Nephron progenitor cell (in vitro differentiated cells): Measurements from ENCODE around the gene PPP4R1.

Source experiments
- DNase-seq: peaks from one replicate; pipeline ENCODE4 v3.0.0; 2021
- H3K27ac Mint-ChIP-seq: 2 replicates; pipeline ENCODE4 v1.8.0; 2021; ENCODE audit warnings: mild to moderate bottlenecking, moderate library complexity, mixed read lengths
- H3K27me3 Mint-ChIP-seq: 2 replicates; pipeline ENCODE4 v1.8.0; 2021; ENCODE audit warnings: mild to moderate bottlenecking, low read depth, mixed read lengths; ENCODE audit not compliant: poor library complexity
- H3K36me3 Mint-ChIP-seq: 2 replicates; pipeline ENCODE4 v1.8.0; 2021; ENCODE audit warnings: low read depth, mixed read lengths
- H3K4me1 Mint-ChIP-seq: 2 replicates; pipeline ENCODE4 v1.8.0; 2021; ENCODE audit warnings: mixed read lengths
- H3K4me3 Mint-ChIP-seq: 2 replicates; pipeline ENCODE4 v1.8.0; 2021; ENCODE audit warnings: mild to moderate bottlenecking, moderate library complexity, mixed read lengths
- H3K9me3 Mint-ChIP-seq: 2 replicates; pipeline ENCODE4 v1.8.0; 2021; ENCODE audit warnings: mild to moderate bottlenecking, moderate library complexity, mixed read lengths
- TF ChIP-seq, protein P1 (sequence below): fragments of 200-600 bp; sonication (generic); IDR thresholded peaks from 2 replicates; pipeline ENCODE4 v1.5.0; 2021; ENCODE audit warnings: antibody characterized with exemption

Gene PPP4R1

DNA sequence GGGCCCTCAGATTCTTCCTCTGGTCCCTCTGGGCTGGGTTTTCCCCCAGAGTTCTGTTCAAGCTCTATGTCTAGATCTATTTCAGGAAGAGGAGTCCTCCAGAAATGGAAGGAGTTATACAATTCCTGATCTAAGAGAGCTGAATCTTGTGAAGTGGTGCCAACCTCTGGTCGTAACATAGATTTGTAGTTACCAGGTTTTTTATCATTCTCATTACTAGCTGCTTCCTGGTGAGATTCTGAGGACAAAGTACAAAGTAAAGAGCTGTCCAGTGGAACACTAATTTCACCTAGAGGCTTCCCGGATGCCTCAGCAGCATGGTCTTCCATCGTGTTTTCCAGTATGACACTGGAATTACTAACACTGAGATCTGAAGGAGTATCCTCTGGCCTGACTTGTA, 44.1 kb downstream of the PPP4R1 start:
- no peaks in the 10 kb centered on the region for H3K27me3 Mint-ChIP-seq
- no peak overlapping the region for H3K4me3 Mint-ChIP-seq
- no peaks in the 10 kb centered on the region for H3K4me1 Mint-ChIP-seq
- no peak for DNase-seq
- peaks cover 56% of the 10 kb centered on the region for H3K36me3 Mint-ChIP-seq
- no peak overlapping the region for H3K27ac Mint-ChIP-seq
- TF ChIP-seq, protein P1, sequence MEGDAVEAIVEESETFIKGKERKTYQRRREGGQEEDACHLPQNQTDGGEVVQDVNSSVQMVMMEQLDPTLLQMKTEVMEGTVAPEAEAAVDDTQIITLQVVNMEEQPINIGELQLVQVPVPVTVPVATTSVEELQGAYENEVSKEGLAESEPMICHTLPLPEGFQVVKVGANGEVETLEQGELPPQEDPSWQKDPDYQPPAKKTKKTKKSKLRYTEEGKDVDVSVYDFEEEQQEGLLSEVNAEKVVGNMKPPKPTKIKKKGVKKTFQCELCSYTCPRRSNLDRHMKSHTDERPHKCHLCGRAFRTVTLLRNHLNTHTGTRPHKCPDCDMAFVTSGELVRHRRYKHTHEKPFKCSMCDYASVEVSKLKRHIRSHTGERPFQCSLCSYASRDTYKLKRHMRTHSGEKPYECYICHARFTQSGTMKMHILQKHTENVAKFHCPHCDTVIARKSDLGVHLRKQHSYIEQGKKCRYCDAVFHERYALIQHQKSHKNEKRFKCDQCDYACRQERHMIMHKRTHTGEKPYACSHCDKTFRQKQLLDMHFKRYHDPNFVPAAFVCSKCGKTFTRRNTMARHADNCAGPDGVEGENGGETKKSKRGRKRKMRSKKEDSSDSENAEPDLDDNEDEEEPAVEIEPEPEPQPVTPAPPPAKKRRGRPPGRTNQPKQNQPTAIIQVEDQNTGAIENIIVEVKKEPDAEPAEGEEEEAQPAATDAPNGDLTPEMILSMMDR = no peak
- no peaks in the 10 kb centered on the region for H3K9me3 Mint-ChIP-seq

DNA sequence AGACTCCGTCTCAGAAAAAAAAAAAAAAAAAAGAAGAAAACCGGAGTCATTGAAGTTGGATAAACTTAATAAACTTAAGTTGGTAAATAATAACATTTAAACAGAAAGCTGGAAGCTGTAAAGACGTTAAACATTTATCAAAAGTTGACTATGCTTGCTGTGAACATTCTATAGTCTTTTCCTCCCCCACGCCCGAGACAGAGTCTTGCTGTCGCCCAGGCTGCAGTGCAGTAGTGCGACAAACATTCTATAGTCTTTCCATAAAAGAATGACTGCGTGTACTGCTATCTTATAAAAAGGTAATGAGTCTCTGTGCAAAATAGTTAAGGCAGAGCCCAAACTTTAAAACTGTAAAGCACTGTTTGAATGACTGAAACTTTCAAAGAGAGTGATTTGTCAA, 45.2 kb downstream of the PPP4R1 start:
- peaks cover 50% of the 10 kb centered on the region for H3K36me3 Mint-ChIP-seq
- H3K27me3 Mint-ChIP-seq = no peaks in the 10 kb centered on the region
- TF ChIP-seq, protein P1 = no peak
- H3K9me3 Mint-ChIP-seq = no peaks in the 10 kb centered on the region
- H3K4me1 Mint-ChIP-seq = no peaks in the 10 kb centered on the region
- no peak overlapping the region for H3K27ac Mint-ChIP-seq
- no peak for DNase-seq
- H3K4me3 Mint-ChIP-seq = no peak overlapping the region

DNA sequence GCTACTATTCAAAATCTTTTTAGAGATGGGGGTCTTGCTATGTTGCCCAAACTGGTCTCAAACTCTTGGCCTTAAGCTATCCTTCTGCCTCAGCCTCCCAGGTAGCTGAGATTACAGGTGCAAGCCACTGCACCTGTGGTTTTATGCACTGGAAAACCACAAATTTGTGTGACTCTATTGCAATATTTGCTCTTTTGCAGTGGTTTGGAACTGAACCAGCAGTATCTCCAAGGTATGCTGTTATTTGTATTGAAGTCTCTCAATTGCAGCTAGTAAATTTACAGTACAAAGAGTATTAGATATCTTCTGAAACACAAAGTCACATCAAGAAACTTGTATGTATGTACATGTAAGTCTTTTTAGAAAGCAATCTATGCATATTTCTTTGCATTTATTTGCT, 46.2 kb downstream of the PPP4R1 start:
- H3K27me3 Mint-ChIP-seq = no peaks in the 10 kb centered on the region
- no peak overlapping the region for H3K4me3 Mint-ChIP-seq
- TF ChIP-seq, protein P1 = no peak
- peaks cover 60% of the 10 kb centered on the region for H3K36me3 Mint-ChIP-seq
- H3K9me3 Mint-ChIP-seq = no peaks in the 10 kb centered on the region
- no peak for DNase-seq
- no peaks in the 10 kb centered on the region for H3K4me1 Mint-ChIP-seq
- no peak overlapping the region for H3K27ac Mint-ChIP-seq

DNA sequence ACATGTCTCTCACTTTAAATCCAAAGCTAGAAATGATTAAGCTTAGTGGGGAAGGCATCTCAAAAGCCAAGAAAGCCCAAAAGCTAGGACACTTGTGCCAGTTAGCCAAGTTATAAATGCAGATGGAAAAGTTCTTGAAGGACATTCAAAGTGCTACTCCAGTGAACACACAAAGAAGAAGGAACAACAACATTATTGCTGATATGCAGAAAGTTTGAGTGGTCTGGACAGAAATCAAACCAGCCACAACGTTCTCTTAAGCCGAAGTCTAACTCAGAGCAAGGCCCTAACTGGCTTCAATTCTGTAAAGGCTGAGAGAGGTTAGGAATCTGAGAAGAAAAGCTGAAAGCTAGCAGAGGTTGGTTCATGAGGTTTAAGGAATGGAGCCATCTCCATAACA, 49.0 kb downstream of the PPP4R1 start:
- H3K36me3 Mint-ChIP-seq = peaks cover 67% of the 10 kb centered on the region
- no peak overlapping the region for H3K4me3 Mint-ChIP-seq
- no peaks in the 10 kb centered on the region for H3K9me3 Mint-ChIP-seq
- H3K27ac Mint-ChIP-seq = peak overlapping the region; percentile 5
- TF ChIP-seq, protein P1 = no peak
- no peaks in the 10 kb centered on the region for H3K4me1 Mint-ChIP-seq
- no peaks in the 10 kb centered on the region for H3K27me3 Mint-ChIP-seq
- no peak for DNase-seq

DNA sequence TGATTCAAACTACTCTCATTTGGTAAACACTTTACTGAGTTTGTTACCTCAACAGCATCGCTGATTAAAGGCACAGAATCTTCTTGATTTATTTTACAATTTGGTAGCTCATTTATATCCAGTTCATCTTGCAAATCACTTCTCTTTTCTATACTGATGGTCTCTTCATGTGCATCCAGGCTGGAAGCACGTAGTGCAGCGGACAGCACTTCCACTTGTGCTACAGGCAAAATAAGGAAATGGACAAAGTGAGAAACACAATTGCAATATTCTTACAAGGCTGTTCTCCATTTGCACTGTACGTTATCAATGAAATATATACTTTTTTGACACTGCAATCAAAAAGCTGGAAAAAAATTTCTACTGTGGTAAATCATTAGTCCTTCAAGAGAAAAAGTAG, 51.0 kb downstream of the PPP4R1 start:
- no peaks in the 10 kb centered on the region for H3K9me3 Mint-ChIP-seq
- H3K4me1 Mint-ChIP-seq = peaks cover 11% of the 10 kb centered on the region
- H3K27me3 Mint-ChIP-seq = peaks cover 5% of the 10 kb centered on the region
- DNase-seq = no peak
- H3K36me3 Mint-ChIP-seq = peaks cover 71% of the 10 kb centered on the region
- no peak overlapping the region for H3K4me3 Mint-ChIP-seq
- H3K27ac Mint-ChIP-seq = no peak overlapping the region
- TF ChIP-seq, protein P1 = no peak

DNA sequence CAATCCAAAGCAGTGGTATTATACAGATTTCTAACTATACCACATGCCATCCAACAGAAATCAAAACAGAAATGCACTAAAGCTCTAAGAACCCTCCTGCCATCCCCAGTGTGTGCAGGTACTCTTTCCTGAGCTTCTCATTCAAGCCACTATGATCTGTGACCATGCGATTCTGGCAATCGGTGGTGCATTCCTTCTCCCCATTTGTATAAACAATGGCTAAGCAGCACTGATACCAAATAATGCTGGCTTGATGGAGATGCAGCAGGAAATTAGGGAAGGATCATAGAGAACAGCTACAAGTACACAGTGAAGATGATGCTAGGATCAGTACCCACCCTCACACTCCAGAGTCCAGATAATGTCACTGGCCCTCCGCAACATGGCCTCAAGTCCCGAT, 51.8 kb downstream of the PPP4R1 start:
- Mint-ChIP-seq H3K4me1 (peaks cover 11% of the 10 kb centered on the region), H3K9me3 (no peaks in the 10 kb centered on the region), H3K36me3 (peaks cover 76% of the 10 kb centered on the region), H3K27ac (peak overlapping the region; percentile 65), H3K27me3 (peaks cover 5% of the 10 kb centered on the region), H3K4me3 (no peak overlapping the region)
- TF ChIP-seq, protein P1 = no peak
- DNase-seq = no peak
